ENCODE data around the gene NLGN1. TPM values are rescaled to one million over a fixed set of nuclear protein-coding genes. Genes with fewer than 3 reads are reported as not detected.

NLGN1 gene
- total and polyA plus RNA-seq, 9 of the 15 experiments (the other 6 are each of a cell fraction or from before 2014, with no cell fraction given), result under 0.01 to 0.01 TPM; not detected in 7

DNA sequence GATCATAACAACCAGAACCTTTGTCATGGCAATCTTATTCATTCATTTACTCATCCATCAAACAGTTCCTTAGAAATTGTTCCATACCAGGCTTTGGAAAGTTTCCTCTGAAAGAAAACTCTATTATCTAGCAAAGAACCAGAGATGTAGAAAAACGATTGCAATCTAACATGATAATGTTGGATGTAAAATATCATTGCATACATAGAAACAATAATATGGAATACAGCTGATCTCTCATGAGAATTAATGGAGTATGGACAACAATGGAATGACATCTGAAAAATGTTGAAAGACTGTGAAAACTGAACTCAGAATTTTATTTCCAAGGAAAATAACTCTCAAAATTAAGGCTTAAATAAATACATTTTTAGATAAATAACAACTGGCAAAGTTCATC, 665.4 kb downstream of the NLGN1 start (continued):
- no peak for TF ChIP-seq TEAD1 (CRISPR knock-in tag; IDR thresholded peaks at IDR 0.05)
- TF ChIP-seq PCBP2 (IDR thresholded peaks at IDR 0.05; ENCODE audit: low read depth, low read length, poor library complexity, severe bottlenecking), result no peak
- no peak for TF ChIP-seq MAFF (IDR thresholded peaks at IDR 0.05; ENCODE audit: low read length)
- TF ChIP-seq, protein P1, sequence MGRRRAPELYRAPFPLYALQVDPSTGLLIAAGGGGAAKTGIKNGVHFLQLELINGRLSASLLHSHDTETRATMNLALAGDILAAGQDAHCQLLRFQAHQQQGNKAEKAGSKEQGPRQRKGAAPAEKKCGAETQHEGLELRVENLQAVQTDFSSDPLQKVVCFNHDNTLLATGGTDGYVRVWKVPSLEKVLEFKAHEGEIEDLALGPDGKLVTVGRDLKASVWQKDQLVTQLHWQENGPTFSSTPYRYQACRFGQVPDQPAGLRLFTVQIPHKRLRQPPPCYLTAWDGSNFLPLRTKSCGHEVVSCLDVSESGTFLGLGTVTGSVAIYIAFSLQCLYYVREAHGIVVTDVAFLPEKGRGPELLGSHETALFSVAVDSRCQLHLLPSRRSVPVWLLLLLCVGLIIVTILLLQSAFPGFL (CRISPR knock-in tag; IDR thresholded peaks at IDR 0.05), result no peak

DNA sequence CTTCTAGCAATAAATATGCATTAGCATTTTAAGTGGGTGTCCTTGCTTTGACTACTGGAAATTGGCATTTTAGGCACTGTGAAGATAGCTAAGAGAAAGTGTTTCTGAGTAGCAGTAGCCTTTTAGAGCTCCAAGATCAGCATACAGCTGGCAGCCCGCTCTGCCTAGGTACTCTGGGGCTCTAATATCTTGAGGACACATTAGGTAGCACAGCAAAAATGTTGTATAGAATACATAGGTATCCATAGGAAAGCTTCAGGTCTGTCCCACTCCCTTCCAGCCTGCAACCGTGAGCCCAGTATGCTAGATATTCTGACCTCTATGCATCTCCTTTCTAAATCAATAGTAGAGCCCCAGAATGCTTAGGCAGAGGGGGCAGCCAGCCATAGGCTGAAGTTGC, 670.5 kb downstream of the NLGN1 start:
- Histone ChIP-seq H3K27me3 (ENCODE audit: control insufficient read depth in 2 of 2, insufficient read depth in 2 of 2, low read length in 2 of 2) (no peaks in the 10 kb centered on the region), H3K79me2 (ENCODE audit: control insufficient read depth, insufficient read depth, low read length) (no peaks in the 10 kb centered on the region), H3K9ac (ENCODE audit: insufficient read depth in 1 of 2, low read depth in 2 of 2, low read length in 2 of 2) (no peak overlapping the region), H3K36me3 (ENCODE audit: control insufficient read depth, insufficient read depth, low read length) (no peaks in the 10 kb centered on the region), H3K27ac (ENCODE audit: extremely low read depth, low read depth, low read length) (no peak overlapping the region), H3K4me3 (no peak overlapping the region), H2AFZ (ENCODE audit: low read depth, low read length) (no peak overlapping the region), H3K9me1 (ENCODE audit: control insufficient read depth, insufficient read depth, low read length) (no peaks in the 10 kb centered on the region), H3K4me1 (replicated peaks in 1 of 2; ENCODE audit: control insufficient read depth in 2 of 2, insufficient read depth in 2 of 2, low read length in 2 of 2) (no peaks in the 10 kb centered on the region), H3K9me3 (replicated peaks; ENCODE audit: control insufficient read depth, insufficient read depth, low read depth, low read length) (no peaks in the 10 kb centered on the region), H3K4me2 (ENCODE audit: insufficient read depth, low read length) (no peak overlapping the region), H4K20me1 (replicated peaks; ENCODE audit: control insufficient read depth, insufficient read depth, low read length) (no peaks in the 10 kb centered on the region)
- no peak for DNase-seq (ENCODE audit: extremely low read depth in 1 of 4, low spot score in 3 of 4)
- CTCF ChIA-PET (ENCODE audit: low intra/inter-chr PET ratio), result no interaction called here
- in situ Hi-C loops (cut with MboI), result no loop called here
- WGBS (ENCODE audit: insufficient coverage, low coverage, missing lambda C conversion rate), result 0% methylated on average over 2 of the region's 2 CpGs
- no peak for ATAC-seq
- POLR2A ChIA-PET, result no interaction called here
- TF ChIP-seq ZNF23 (CRISPR knock-in tag; IDR thresholded peaks at IDR 0.05), result no peak
- TF ChIP-seq MCM5 (IDR thresholded peaks at IDR 0.05; ENCODE audit: low read depth), result no peak
- no peak for TF ChIP-seq ZNF695 (CRISPR knock-in tag; IDR thresholded peaks at IDR 0.05)
- TF ChIP-seq SMARCC2 (IDR thresholded peaks at IDR 0.05; ENCODE audit: low read depth), result no peak
- TF ChIP-seq RNF2 (IDR thresholded peaks at IDR 0.05), result no peak
- TF ChIP-seq, protein P2, sequence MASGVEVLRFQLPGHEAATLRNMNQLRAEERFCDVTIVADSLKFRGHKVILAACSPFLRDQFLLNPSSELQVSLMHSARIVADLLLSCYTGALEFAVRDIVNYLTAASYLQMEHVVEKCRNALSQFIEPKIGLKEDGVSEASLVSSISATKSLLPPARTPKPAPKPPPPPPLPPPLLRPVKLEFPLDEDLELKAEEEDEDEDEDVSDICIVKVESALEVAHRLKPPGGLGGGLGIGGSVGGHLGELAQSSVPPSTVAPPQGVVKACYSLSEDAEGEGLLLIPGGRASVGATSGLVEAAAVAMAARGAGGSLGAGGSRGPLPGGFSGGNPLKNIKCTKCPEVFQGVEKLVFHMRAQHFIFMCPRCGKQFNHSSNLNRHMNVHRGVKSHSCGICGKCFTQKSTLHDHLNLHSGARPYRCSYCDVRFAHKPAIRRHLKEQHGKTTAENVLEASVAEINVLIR (CRISPR knock-in tag; IDR thresholded peaks at IDR 0.05), result no peak
- TF ChIP-seq ZNF3 (CRISPR knock-in tag; IDR thresholded peaks at IDR 0.05), result no peak
- TF ChIP-seq MTA1 (IDR thresholded peaks at IDR 0.05; ENCODE audit: borderline replicate concordance), result no peak
- intact Hi-C loops (cut with micrococcal nuclease), result no loop called here
- no TSS peak for BruUV-seq (replicated peaks)
- no peak for FAIRE-seq
